H4 (cell line): ENCODE measurements around the gene USP35. TPM values are rescaled to one million over a fixed set of nuclear protein-coding genes. Genes with fewer than 3 reads are reported as not detected.

Experiments
- total RNA-seq: library from RNA; depleted of rRNA; stranded (reverse); fragments of >200 nt; shearing (Covaris generic); gene quantifications from 2 replicates; pipeline ENCODE4 v1.2.3, GENCODE V29; 2014; rRNA removed

USP35 gene
- total RNA-seq, 1 experiment from 2014 or later, result 1.5 TPM

Other genes starting within 250 kb of the USP35 start
- 26.5 and 28.2 TPM in 2 replicates for gene INTS4, start 194.3 kb upstream of the USP35 start, total RNA-seq
- gene KCTD14, start 165.6 kb upstream of the USP35 start, total RNA-seq, result 0.77 TPM in 1 of 2 replicates, not detected in the other
- not detected in 2 replicates for gene THRSP, start 125.1 kb upstream of the USP35 start, total RNA-seq
- 121 and 127 TPM in 2 replicates for gene NDUFC2, start 109.1 kb upstream of the USP35 start, total RNA-seq
- gene ALG8, start 49.3 kb upstream of the USP35 start, total RNA-seq, result 106 and 116 TPM in 2 replicates
- 2.5 and 4.9 TPM in 2 replicates for gene KCTD21, start 293 bp upstream of the USP35 start, total RNA-seq
- gene GAB2, start 228.9 kb downstream of the USP35 start, total RNA-seq, result 0.70 and 1.0 TPM in 2 replicates